Tibial nerve (tissue), 4 donors: ENCODE results near the gene BMF. TPM values are rescaled to one million over a fixed set of nuclear protein-coding genes. Genes with fewer than 3 reads are reported as not detected.
"Not testable (repeated sequence)": the region's sequence is repeated elsewhere in the genome, so short reads cannot be mapped to it uniquely, and the experiment has no call there.

ENCODE experiments used
- DNase-seq, 2 donors: peaks; one replicate each; pipeline ENCODE4 v3.0.0-alpha.2; 2019; ENCODE audit warnings: low spot score in 2 of 2
- H3K27ac ChIP-seq, 4 donors: fragments of 200-600 bp; sonication (generic) in 3 of 4; one replicate each; pipeline ENCODE4 v1.5.1; 2017 to 2019; ENCODE audit warnings: mild to moderate bottlenecking in 1 of 4
- H3K27me3 ChIP-seq, 2 donors: fragments of 200-600 bp; sonication (generic) in 1 of 2; one replicate each; pipeline versions ENCODE4 v1.5.1 to v1.6.0; 2017 to 2019
- H3K36me3 ChIP-seq, 3 donors: fragments of 200-600 bp; sonication (generic); one replicate each; pipeline ENCODE4 v1.5.1; 2018 to 2019
- H3K4me1 ChIP-seq, 4 donors: fragments of 200-600 bp; sonication (generic) in 3 of 4; one replicate each; pipeline ENCODE4 v1.5.1; 2017 to 2019
- H3K4me3 ChIP-seq, 4 donors: fragments of 200-600 bp; sonication (generic) in 3 of 4; one replicate each; pipeline ENCODE4 v1.5.1; 2017 to 2019; ENCODE audit warnings: mild to moderate bottlenecking in 1 of 4, moderate library complexity in 1 of 4
- H3K9me3 ChIP-seq, 4 donors: fragments of 200-600 bp; sonication (generic) in 3 of 4; one replicate each; pipeline ENCODE4 v1.5.1; 2017 to 2019
- EP300 ChIP-seq, 2 donors: sonication (generic); formaldehyde crosslinking; IDR thresholded peaks; one replicate each; pipeline ENCODE4 v1.6.1; 2017; ENCODE audit warnings: antibody characterized with exemption in 2 of 2, mild to moderate bottlenecking in 1 of 2
- POLR2A ChIP-seq, 2 donors: fragments of 450-650 bp; IDR thresholded peaks; one replicate each; pipeline ENCODE4 v1.6.1; 2017; ENCODE audit warnings: antibody characterized with exemption in 2 of 2, mild to moderate bottlenecking in 2 of 2, moderate library complexity in 2 of 2
- WGBS, 2 donors: methylation state at CpG; one replicate each; pipeline ENCODE4 v1.1.5; 2018; 5-methylcytosine and 5-hydroxymethylcytosine counted together
- total RNA-seq, 4 donors: library from RNA; depleted of rRNA; stranded (reverse); fragments of >200 nt; gene quantifications; one replicate each; pipeline ENCODE4 v1.1.0, GENCODE V29; 2016
- TF ChIP-seq, protein P1 (sequence below), 5 experiments: fragments of 200-600 bp in 3 of 5; fragments of 450-650 bp in 2 of 5; sonication (generic) in 3 of 5; IDR thresholded peaks; one replicate each; pipeline ENCODE4 v1.5.1; 2016 to 2019; ENCODE audit warnings: antibody characterized with exemption in 5 of 5, mild to moderate bottlenecking in 3 of 5, moderate library complexity in 2 of 5

The BMF gene
- total RNA-seq, 4 donors from 2014 or later: 2.7 to 6.3 (median 4.2) TPM

DNA sequence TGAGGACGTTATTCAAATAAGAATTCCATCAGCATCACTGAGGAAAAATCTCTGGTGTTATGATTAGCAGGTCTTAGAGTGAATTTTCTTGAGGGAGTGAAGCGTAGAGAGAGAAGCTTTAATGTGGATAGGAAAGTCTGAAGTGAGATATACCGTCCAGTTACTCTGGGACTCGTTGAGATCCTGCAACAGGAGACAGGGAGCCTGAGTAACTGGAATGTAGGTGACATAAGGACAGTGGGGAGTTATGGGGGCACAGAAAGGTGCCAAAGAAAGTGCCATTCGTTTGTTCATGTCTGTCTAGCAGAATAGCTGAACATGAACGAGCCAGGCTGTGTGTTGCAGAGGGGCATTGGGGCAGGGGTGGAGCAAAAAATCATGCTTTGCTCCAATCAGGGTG is 42.8 kb upstream of the BMF start:
- Histone ChIP-seq H3K27ac (no peak overlapping the region), H3K4me1 (no peaks in the 10 kb centered on the region), H3K36me3 (no peaks in the 10 kb centered on the region), H3K27me3 (no peaks in the 10 kb centered on the region), H3K9me3 (no peaks in the 10 kb centered on the region), H3K4me3 (no peak overlapping the region)
- 75% methylated on average over 6 of the region's 6 CpGs for WGBS, 2 donors
- DNase-seq: no peak
- TF ChIP-seq, protein P1, sequence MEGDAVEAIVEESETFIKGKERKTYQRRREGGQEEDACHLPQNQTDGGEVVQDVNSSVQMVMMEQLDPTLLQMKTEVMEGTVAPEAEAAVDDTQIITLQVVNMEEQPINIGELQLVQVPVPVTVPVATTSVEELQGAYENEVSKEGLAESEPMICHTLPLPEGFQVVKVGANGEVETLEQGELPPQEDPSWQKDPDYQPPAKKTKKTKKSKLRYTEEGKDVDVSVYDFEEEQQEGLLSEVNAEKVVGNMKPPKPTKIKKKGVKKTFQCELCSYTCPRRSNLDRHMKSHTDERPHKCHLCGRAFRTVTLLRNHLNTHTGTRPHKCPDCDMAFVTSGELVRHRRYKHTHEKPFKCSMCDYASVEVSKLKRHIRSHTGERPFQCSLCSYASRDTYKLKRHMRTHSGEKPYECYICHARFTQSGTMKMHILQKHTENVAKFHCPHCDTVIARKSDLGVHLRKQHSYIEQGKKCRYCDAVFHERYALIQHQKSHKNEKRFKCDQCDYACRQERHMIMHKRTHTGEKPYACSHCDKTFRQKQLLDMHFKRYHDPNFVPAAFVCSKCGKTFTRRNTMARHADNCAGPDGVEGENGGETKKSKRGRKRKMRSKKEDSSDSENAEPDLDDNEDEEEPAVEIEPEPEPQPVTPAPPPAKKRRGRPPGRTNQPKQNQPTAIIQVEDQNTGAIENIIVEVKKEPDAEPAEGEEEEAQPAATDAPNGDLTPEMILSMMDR (IDR thresholded peaks at IDR 0.05): no peak
- no peak for TF ChIP-seq EP300 (IDR thresholded peaks at IDR 0.05)
- no peak for TF ChIP-seq POLR2A (IDR thresholded peaks at IDR 0.05)

DNA sequence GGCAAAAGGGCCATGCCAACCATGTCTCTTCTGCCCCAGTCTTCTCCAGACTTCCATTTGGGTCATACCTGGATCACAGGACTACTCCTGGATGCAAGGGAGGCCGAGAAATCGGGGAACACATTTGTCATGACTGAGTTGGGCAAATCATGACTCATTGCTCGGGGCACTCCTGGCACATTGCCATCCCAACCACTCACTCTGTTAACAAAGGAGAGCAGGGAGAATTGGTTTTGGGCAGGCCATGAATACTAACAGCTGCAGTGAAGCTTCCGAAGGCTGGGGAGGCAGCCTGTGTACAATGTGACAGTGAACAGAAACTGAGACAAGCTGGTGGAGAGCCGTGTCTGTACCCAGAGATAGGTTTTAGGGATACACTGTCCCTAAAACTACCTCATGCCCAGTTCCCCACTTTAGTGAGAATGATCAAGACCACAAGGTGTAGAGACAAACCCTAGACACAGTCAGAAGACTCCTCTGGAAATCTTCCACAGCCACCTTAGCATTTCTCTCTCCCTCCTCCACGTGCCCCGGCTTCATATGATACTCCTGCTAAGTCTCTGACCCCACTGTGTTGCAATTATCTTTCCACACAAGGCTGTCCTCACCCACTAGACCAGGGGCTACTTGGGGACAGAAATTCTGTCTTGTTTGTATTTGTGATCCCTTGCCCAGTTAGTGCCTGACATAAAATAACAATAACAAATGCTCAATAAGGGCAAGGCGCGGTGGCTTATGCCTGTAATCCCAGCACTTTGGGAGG is 41.7 kb upstream of the BMF start:
- H3K36me3 ChIP-seq: no peaks in the 10 kb centered on the region
- no peak overlapping the region for H3K27ac ChIP-seq
- no peaks in the 10 kb centered on the region for H3K9me3 ChIP-seq
- peak in 1 of 2 donors; percentile 21 for DNase-seq
- H3K27me3 ChIP-seq: no peaks in the 10 kb centered on the region
- TF ChIP-seq EP300 (IDR thresholded peaks at IDR 0.05) (no peak), POLR2A (IDR thresholded peaks at IDR 0.05) (no peak)
- TF ChIP-seq, protein P1 (IDR thresholded peaks at IDR 0.05): no peak
- H3K4me3 ChIP-seq: no peak overlapping the region
- 48 to 50% methylated on average over 9 of the region's 9 CpGs for WGBS, 2 donors
- no peaks in the 10 kb centered on the region for H3K4me1 ChIP-seq

DNA sequence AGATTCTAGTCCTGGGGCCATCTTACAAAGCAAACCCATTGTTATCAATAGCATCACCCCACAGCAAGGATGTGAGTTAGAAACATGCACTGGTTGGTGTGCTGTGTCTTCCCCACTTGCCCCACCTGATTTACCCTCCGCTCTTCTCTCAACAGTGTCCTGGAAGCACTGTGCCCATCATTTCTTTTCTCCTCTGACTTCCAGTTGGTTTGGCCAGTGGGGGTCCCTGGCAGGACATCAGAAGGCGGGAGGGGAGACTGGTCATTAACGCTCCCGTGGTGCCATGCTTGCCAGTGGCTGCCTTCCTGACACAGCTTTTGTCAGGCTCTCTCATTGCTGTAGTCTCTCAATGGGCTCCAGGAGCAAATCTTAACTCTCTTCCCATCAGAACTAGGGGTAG is 40.7 kb upstream of the BMF start:
- TF ChIP-seq POLR2A (IDR thresholded peaks at IDR 0.05) (no peak), EP300 (IDR thresholded peaks at IDR 0.05) (no peak)
- TF ChIP-seq, protein P1 (IDR thresholded peaks at IDR 0.05): no peak
- Histone ChIP-seq H3K9me3 (no peaks in the 10 kb centered on the region), H3K4me3 (no peak overlapping the region), H3K27ac (no peak overlapping the region), H3K4me1 (no peaks in the 10 kb centered on the region), H3K27me3 (no peaks in the 10 kb centered on the region), H3K36me3 (no peaks in the 10 kb centered on the region)
- DNase-seq: no peak
- WGBS, 2 donors: 78 to 90% methylated on average over 4 of the region's 4 CpGs

DNA sequence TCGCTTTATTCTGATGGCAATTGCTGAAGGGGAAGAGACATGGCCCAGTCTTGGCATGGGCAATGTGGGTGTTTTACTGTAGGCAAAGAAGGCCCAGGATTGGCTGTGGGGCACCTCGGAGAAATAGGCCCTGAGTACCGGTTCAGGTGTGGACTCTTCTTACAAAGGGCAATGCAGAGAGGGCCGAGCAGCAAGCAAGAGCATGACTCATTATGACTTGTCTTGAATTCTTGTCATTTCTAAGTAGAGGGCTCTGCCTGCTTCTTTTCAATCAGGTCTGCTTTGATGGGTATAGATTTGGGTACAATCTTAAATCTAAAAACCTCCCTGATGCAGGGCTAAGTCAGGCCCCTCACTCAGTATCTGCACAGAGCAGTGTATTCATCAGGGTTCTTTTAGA is 37.4 kb upstream of the BMF start:
- H3K4me1 ChIP-seq: no peaks in the 10 kb centered on the region
- H3K27ac ChIP-seq: no peak overlapping the region
- DNase-seq: no peak
- H3K4me3 ChIP-seq: no peak overlapping the region
- TF ChIP-seq, protein P1 (IDR thresholded peaks at IDR 0.05): no peak
- TF ChIP-seq EP300 (IDR thresholded peaks at IDR 0.05) (no peak), POLR2A (IDR thresholded peaks at IDR 0.05) (no peak)
- H3K27me3 ChIP-seq: no peaks in the 10 kb centered on the region
- H3K9me3 ChIP-seq: no peaks in the 10 kb centered on the region
- H3K36me3 ChIP-seq: no peaks in the 10 kb centered on the region
- WGBS, 2 donors: 83 to 91% methylated on average over 4 of the region's 4 CpGs

DNA sequence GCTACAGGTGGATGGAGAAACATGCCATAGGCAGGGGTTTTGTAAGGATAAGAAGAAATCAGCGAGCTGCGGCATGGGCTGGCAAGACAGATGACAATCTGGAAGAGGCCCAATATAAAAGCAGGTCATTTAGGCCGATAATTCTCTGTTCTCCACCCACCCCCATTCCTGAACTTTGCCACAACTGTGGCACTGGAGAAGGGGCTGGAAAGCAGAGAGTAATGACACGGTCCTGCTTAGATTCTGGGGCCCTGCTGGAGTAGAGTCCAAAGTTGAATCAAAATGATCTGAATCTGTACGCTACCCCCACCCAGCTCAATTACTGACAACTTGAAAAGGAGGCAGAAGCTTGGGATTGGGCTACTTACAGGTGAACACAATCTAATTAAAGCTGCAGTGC is 33.7 kb upstream of the BMF start:
- WGBS, 2 donors: 79 to 82% methylated on average over 5 of the region's 5 CpGs
- Histone ChIP-seq H3K9me3 (no peaks in the 10 kb centered on the region), H3K27me3 (no peaks in the 10 kb centered on the region), H3K4me3 (no peak overlapping the region), H3K36me3 (no peaks in the 10 kb centered on the region), H3K4me1 (no peaks in the 10 kb centered on the region), H3K27ac (no peak overlapping the region)
- DNase-seq: no peak
- TF ChIP-seq, protein P1 (IDR thresholded peaks at IDR 0.05): no peak
- TF ChIP-seq POLR2A (IDR thresholded peaks at IDR 0.05) (no peak), EP300 (IDR thresholded peaks at IDR 0.05) (no peak)

DNA sequence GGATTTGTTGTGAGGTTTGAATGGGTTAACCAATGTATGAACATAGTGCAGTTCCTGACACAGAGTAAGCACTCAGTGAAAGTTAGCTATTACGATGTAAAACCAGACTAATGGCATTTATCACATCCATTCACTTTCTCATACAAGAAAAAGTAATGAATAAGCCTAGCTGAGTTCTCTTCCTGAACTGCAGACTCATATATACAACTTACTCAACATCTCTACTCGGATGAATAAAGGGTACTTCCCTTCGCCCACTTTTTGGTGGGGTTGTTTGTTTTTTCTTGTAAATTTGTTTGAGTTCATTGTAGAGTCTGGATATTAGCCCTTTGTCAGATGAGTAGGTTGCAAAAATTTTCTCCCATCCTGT is 29.5 kb upstream of the BMF start:
- not testable (repeated sequence) for H3K9me3 ChIP-seq, H3K36me3 ChIP-seq, DNase-seq, H3K4me3 ChIP-seq, H3K27me3 ChIP-seq, H3K27ac ChIP-seq, H3K4me1 ChIP-seq
- WGBS, 2 donors: 59 to 73% methylated on average over 3 of the region's 3 CpGs
